Activated naive CD8-positive, alpha-beta T cell treated with anti-CD3 and anti-CD28 coated beads, Interleukin-2, amount 50 U/mL, for 16 hours (primary cell): Measurements from ENCODE around the gene PDLIM4.
A peak's percentile ranks its signal among the peaks of the same experiment; 100 is the strongest.

Source experiments
- DNase-seq: peaks from one replicate; pipeline ENCODE4 v3.0.0-alpha.2; 2020; ENCODE audit warnings: low read depth, low spot score

PDLIM4 gene

DNA sequence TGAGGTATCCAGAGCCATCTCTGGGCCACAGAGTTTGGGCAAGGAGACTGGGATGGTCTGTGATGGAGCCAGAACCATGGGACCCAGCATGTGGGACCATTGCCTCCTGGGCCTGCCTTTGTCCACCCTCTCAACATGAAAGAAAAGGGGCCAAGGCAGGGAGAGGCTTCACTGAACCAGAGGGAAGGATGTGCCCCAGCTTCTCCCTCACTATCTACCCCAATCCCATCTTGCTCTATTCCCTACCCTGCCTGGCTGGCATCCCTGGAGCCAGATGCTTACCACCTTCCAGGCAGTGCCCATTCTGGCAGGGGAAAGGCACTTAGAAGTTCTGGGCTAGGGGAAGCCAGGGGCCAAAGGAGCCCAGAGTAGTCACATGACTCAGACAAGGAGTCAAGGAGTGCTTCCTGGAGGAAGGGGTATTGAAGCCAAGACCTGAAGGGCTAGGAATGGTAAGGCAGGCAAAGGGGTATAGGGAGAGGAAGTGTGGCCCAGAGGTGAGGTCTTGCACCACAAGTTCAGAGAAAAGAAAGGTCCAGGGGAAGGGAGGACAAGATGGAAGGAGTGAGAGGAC, 9.8 kb downstream of the PDLIM4 start:
- DNase-seq = no peak

DNA sequence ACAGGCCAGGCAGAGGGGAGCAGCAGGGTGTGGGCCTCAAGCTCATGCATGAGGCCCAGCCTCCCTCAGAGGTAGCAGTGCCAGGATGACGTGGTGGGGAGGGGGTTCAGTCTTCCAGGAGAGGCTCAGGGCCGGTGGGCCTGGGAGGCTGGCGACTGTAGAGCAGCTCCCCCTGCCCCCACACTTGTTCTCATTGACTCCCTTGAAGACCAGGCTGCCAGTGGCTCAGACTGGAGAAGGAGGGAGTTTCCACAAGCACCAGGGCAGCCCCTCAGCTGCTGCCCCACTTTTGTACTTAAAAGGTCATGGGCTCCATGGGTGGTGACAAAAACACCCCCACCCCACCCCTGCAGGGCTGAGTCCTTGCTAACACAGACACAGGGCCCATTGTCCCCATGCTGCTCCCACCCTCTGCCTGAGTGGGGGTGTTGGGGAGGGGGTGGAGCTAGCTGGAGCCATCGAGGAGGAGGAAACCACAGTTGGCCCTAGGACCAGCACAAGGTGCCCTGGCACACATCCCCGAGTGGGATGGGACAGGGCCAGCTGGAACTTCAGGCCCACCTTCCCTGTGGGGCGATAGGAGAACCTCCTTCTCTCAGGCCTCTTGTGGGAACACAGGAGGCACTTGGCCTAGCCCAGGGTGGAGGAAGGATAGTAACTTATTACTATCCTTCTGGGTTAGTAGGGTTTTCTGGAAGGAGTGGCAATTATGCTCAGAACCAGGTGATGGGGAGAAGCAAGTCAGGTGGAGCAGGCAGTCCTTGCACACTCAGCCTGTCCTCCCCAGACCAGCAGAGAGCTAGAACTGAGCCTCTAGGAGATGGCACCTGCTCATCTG, 10.7 kb downstream of the PDLIM4 start:
- DNase-seq = no peak

DNA sequence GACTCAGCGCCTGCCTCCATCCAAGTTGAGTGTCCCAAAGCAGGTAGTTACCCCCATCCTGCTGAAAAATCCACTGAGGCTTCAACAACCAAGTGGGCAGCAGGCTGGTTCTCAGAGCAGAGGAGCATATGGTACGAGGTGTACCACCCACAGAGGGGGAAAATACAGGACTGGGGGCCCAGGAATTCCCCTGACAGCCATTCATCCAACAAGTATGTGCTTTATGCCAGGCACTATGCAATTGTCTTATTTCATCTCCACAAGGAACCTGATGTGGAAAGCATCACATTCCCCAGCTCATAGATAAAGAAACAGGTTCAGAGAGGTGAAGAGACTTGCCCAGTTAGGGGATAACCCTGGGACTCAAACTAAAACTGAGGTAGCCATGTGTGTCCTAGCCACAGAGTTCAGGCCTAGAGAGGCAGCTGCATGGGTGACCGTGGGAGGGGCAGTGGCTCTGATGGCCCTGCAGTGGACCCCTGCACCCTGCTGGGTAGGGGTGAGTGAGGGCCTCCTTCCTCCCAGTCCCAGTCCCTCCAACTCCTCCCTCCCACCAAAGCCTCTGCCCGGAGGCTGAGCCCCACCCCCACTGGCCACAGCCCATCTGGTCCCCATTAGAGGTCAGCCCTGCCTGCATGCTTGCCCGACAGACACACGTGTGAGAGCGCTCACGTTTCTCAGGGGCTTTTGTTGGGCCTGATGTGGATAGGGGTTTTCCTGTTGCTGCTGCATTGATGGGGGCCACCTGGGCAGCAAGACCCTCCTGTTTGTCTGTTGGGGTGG, 11.5 kb downstream of the PDLIM4 start:
- DNase-seq = no peak

DNA sequence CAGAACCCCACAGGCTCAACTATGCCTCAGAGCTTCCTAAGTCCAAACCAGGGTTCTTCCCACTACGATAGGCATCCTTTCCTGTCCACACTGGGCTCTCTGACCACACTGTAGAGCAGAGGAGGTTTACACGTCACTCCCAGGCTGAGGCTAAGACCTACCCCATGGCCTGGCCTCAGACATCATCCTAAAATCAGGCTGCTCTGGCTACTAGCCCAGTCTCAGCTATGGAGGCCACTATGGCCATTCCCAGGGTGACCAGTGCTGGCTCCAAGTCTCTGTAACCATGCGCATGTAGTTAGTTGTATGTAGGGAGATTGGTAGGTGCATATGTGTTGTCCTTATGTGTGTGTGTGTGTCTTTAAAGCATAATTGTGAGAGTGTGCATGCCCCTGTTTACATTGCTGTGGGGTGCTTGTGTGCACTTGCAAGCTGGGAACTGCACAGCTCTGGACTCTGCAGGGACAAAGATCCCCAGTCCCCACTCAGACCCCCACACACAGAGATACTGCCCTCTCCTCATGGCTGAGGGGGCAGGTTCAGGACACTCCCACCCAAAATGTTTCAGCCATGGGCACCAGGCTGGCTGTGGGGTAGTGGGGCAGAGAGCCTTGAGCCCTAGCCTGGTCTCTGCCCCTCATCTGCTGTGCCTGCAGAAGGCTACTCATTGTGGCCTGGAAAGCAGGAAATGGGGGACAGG, 12.3 kb downstream of the PDLIM4 start:
- no peak for DNase-seq

- DNase-seq = no peak
Measured at GRCh38 chr5:132270335-132270665, 12.8 kb downstream of the PDLIM4 start.

DNA sequence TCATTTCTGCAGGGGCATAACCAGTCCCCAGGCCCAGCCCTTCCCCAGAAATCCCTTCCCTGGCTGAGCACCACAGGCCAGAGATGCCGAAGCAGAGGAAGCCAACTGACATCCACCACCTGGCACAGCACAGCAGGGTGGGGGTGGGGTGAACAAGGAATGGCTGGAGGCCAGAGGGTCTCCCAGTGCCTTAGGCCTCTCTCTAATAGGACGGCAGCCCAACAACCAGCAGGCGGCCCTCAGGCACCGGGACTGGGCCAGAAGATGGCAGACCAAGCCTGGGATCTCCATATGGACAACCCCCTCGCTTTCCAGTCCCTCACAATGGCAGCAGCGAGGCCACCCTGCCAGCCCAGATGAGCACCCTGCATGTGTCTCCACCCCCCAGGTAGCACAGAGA, 13.2 kb downstream of the PDLIM4 start:
- DNase-seq = no peak

GRCh38 chr5:132271251-132272246, 14.1 kb downstream of the PDLIM4 start:
- no peak for DNase-seq

DNA sequence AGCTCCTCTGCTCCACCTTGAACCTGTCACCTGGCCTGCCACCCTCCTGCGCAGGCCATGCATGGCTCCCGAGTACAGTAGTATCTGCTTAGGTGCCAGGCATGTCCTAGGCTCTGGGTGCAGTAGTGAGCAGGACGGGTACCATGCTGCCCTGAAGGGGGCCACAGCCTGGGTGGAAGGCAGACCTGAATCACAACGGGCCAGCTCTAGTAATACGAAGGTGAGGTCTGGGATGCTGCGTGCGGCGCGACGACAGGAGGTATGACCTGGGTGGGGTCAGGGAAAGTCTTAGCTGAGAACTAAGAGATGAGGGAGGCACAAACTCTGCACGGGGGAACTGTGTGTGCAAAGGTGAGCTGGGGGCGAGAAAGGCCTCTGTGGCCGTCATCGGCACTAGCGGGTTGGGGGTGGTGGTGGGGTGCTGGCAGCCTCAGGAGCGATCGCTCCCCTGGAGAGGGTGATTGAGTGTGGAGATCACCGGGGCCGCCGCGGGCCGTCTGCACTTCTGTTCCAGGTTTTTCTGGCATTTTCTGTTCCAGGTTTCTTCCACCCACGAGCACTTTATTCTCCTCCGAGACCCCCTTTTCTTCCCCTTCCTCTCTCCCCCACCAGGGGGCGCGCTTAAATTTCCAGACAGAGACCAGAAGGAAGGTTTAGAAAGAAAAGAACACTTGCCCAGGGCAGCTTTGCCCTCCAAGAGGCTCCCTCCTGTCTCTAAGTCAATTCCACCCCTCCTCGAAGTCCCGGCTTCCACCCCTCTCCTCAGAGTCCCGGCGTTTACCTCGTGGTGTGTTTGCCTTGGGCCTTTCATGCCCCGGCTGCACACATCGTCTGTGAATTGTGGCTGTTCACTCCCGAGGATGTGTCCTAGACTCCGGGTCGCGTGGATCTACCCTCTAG, 15.1 kb downstream of the PDLIM4 start:
- DNase-seq = peak; percentile 55

DNA sequence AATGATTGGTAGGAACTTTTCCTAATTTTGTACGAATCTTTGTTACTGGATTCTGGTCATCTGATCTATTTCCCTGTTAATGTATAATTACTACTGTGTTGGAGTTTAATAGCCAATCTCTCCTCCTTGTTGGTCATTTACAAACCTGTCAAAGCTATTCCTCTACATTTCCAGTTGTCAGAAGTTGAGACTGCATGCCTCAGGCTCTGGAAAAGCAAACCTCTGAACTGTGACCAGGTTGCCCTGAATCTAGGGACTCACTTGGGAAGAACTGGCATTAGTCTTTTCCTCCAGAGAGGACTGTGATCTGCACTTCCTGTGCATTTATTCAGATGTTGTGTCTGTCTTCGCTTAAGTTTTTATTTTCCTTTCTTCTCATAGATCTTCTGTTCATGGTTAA, 16.1 kb downstream of the PDLIM4 start:
- DNase-seq = no peak

DNA sequence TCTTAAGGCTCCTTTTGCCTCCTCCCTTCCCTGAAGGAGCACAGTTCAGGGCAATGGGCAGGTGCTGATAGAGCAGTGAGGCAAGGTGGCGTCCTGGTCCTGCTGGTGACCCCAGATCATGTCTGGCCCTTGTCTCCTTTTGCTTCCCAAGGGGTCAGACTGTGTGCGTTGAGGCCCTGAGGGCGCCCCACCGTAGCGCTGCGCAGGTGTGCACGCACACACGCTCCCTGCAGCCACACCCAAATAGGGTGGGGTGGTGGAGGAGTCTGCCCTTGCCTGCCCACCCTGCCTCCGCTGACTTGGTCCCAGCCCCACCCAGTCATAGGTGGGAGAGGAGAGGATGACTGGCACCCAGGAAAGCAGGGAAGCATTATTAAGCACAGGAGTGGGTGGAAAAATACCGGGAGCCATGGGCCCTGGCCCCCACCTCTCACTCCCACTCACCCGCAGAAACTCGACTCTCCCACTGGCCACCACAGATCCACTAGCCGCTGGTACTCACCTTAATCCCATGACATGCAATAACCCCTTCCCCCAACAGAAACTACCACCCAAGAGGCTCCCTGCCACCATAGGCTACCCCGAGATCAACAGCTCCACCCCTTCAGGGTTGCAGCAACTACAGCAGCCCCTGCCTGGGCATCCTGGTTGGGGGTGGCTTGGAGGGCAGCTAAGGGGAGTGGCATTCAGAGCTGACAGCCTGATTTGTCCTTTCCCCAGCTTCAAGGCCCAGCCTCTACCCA, 16.7 kb downstream of the PDLIM4 start:
- DNase-seq = no peak

DNA sequence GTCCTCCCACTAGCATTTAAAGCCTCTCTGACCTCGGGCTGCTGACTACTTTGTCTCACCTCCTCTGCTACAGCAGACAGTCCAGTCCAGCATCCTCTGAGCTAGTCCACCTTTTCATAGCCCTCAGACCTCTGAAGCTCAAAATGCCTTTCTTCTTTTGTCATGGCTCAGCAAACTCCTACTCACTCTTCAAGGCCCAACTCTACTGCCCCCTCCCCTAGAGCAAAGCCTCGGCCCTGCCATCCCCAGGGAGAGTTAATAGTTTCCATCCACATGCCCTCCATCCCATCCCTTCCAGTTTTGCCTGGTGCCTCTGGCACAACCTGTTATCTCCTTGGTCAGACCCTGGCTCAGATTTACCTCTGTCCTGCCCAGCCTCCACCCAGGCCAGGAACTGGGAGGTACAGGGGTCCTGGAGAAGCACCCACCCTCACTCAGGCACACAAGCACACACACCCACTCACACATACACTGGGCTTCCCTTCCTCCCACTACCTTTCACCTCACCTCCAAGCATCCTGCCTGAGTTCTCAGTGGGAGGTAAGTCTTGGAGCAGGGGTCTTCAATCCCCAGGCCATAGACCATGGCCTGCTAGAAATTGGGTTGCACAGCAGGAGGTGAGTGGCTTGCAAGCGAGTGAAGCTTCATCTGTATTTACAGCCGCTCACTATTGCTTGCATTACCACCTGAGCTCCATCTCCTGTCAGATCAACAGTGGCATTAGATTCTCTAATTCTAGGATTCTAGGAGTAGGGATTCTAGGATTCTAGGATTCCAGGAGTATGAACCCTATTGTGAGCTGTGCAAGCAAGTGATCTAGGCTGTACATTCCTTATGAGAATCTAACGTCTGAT, 18.1 kb downstream of the PDLIM4 start:
- DNase-seq = no peak

DNA sequence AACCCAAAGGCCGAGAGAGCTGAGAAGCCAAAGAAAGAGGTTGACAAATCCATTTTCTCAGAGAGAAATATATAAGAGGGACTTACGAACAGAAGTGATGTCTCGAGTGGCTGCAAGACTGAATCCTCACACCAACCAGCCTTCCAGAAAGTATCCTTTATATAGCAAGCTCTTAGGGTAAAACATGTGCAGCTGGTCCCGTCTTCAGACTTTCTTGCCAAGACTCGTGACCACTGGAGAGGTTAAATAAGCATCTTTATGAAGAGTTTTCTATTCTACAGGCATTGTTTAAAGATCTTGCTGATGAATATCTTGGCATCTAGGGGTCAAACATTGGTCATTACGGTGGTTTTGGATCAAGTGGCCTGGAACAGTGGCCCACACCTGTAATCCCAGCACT, 19.8 kb downstream of the PDLIM4 start:
- no peak for DNase-seq

DNA sequence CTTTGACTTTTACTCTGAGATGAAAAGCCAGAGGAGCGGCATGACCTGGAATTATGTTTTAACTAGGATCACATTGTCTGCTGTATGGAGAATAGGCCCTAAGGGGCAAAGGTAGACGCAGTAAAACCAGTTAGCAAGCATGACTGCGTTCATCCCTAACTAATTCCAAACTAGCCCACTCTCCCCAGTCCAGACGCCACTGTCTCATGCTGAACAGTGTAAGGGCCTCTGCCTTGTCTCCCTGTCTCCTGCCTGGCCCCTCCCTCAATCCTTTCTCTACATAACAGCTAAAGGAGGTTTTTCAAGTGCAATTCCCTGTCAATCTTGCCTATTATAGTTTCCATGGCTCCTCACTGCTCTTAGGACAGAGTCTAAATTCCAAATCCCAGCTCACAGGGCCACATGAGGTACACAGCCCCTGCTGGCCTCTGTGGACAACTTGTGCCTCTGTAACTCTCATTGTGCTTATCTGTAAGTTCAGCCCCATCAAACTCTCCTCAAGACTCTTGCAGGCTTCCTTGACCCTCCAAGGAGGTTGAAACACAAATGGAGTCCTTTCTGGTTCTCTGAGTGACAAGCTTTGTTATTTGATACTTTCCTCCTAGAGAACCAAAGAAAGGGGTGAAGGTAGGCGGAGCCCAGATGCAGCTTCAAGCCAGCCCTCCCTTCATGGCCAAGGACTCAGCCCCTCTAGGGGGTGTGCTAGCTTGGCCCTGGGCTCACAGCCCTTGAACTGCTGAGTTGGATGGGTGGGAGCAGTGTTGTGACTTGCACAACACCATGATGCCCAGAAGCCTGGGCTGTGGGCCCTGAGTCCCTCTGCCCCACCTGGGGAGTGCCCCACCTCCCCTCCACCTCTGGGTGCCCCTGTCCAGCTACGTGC, 20.7 kb downstream of the PDLIM4 start:
- no peak for DNase-seq

GRCh38 chr5:132279801-132280200, 22.3 kb downstream of the PDLIM4 start:
- DNase-seq = no peak

GRCh38 chr5:132280371-132281240, 23.1 kb downstream of the PDLIM4 start:
- no peak for DNase-seq
